Activated T-cell treated with anti-CD3 and anti-CD28 coated beads for 24 hours (primary cell): ENCODE results near the gene CHST7.
"Not testable (repeated sequence)": the region's sequence is repeated elsewhere in the genome, so short reads cannot be mapped to it uniquely, and the experiment has no call there.

Experiments used
- DNase-seq: peaks from one replicate; pipeline ENCODE4 v3.0.0-alpha.2; 2020; ENCODE audit warnings: low read depth

Gene CHST7

DNA sequence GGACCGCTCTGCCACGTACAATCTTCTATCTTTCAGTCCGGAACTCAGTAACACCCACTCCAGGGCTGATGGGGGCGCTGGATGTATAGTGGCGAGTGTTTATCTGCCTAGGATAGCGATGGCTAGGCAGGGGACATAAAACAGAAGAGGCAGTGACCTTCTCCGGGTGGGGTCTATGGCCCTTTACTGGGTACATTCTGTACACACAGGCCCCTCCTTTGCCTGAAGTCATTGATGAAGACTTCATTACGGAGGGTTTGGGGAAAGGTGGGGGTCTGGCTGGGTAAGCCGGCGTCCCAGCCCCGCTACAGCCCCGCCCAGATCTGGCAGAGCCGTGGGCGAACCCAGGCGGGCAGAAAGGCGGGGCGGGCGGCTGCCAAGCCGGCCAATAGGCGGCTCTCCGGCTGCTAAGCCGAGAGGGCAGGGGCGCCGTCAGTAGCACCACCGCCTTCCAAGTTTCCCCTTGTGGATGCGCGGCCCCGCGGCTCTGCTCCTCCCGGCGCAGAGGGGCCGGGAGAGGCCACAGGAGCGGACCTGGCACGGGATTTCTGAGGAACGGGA lies at the start of gene CHST7:
TSS of gene CHST7 (plus strand) at position 435 of the 561 bp plus-strand sequence. CDS start 167 bp downstream, outside the sequence.
- DNase-seq = no peak

DNA sequence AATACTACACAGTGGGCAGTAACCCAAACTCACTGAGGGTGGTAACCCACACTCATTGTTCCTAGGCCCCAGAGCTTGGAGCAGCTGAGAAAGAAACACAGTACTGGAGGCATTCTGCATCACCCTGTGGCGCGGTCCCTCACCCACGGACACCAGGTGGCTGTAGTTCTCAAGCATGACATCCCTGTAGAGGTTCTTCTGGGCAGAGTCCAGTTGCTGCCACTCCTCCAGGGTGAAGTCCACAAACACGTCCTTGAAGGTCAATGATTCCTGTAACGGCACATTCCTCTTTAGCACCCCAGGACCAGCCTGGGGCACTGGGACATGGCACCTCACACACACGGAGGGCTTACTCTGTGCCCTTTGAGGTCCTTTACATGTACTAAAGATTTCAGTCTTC lies 44.9 kb upstream of the CHST7 start:
- not testable (repeated sequence) for DNase-seq

- not testable (repeated sequence) for DNase-seq
Observed at GRCh38 chrX:46529740-46530403, 43.7 kb upstream of the CHST7 start.

- not testable (repeated sequence) for DNase-seq
Observed at GRCh38 chrX:46530404-46530908, 43.1 kb upstream of the CHST7 start.

DNA sequence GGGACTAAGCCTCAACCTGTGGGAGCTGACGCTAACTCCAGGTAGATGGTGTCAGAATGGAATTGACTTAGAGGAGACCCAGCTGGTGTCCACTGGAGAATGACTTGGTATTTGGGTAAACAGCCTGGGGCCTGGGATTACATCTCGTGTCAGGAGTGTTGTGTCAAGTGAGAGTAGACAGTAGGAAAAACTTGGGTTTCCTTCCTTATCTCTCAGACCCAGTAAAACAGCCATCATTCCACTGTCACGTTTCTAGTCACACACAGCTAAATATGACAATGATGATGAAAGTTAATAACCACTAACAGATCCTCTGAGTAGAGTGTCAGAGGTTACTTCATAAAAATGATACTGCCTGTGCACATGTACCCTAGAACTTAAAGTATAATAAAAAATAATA lies 42.1 kb upstream of the CHST7 start:
- DNase-seq = no peak

DNA sequence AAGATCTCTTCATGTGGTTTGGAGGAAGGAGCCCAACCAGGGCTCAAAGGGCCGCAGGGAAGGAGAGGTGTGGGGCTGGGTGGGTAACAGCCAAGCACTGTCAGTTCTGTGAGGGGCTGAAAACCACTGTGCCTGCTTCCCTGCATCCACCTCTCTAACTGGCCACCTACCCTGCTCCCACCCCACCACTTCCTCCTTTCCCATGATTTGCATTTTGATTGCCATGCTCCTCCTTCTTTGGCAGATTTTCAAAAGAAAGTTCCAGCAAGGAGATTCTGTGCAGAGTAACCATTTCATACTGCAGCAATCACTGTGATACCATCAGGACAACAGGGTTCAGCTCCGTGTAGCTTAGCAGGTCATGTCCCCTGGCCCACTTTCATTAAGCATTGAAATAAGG lies 30.1 kb upstream of the CHST7 start:
- no peak for DNase-seq

GRCh38 chrX:46544527-46544926 lies 29.0 kb upstream of the CHST7 start:
- not testable (repeated sequence) for DNase-seq

DNA sequence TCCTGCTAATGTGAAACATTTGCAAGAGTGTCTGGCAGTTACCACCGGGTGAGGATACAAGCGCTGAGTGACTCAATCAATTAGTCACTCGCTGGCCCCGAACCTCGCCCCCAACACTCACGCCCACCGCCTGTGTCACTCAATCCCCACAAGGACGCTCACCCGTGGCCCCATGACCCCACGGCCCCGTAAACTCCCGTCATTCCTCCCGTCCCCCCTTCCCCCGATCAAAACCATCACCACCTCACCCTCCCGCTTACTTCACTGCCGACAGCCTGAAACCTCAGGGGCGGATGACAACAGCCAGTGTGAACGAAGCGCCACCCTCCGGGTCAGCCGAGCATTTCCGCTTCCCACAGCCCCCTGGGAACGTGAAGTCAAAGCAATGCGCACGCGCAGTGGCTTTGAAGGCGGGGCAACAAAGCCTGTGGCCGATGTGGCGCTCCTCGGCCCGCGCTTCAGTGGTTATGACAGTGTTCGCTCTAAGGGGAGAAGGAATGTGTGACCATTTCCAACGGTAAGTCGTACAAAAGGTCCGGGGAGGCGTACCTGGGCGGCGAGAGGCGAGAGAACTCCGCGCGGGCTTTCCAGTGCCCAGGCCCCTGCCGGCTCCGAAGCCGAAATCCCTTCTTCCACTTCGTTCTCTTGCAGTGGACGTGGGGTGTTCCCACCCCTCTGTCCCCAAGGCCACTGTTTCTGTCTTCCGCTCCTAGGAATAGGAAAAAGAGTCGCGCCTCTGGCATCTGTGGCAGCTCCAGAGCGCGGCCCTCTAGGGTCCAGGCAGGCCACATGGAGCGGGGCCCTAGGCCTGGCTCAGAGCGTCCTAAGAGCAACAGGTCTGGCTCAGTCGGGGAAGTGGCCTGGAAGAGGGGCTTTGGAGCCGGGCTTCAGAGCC lies 28.2 kb upstream of the CHST7 start, which contains the start of gene ZNF674:
TSS of gene ZNF674 (minus strand) at position 311 of the 895 bp plus-strand sequence. CDS start 3,334 bp downstream, outside the sequence.
- DNase-seq = peak; percentile 90

DNA sequence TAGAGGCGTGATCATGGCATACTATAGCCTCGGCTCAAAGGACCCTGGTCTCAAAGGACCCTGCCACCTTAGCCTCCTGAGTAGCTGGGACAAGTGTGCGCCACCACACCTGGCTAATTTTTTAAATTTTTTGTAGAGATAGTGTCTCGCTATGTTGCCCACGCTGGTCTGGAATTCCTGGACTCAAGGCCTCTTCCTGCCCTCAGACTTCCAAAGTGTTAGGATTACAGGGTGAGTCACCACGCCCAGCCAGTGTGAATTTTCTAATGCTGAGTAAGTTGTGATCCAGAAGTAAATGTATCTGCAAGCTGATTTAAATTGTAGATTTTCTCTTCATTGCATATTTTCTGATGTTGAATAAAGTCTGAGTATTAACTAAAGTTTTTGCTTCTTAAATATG lies 25.7 kb upstream of the CHST7 start:
- no peak for DNase-seq

- no peak for DNase-seq
Observed at GRCh38 chrX:46549914-46550313, 23.7 kb upstream of the CHST7 start.

GRCh38 chrX:46551494-46552128 lies 22.0 kb upstream of the CHST7 start:
- no peak for DNase-seq

DNA sequence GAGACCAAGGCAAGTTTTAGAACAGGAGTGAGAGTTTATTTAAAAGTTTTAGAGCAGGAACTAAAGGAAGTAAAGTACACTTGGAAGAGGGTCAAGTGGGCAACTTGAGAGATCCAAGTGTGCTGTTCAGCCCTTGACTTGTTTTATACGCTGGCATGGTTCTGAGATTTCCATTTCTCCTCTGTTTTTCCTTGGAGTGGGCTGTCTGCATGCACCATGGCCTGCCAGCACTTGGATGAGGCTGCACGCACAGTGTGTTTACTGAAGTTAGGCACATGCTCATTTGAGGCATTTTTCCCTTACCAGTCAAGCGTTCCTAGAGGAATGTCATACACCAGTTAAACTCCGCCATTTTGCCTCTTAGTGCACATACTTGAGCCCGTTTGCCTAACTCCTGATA lies 19.6 kb upstream of the CHST7 start:
- DNase-seq = no peak

DNA sequence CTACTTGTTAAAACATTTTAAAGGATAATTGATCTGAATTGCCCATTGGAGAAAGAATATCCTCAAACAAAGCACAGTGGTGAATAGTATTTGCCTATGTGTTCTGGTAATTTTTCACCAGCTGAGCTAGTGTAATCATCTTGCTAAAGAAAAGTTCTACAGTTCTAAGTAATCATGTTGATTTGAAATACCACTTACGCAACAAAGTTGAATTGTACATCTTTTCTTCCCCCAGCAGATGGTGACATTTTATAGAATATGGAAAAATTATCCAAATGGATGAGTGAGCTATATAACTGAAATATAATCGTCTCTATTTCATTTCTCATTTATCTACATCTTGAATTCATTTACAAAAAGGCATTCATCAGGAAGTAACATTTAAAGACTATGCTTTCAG lies 18.6 kb upstream of the CHST7 start:
- no peak for DNase-seq

DNA sequence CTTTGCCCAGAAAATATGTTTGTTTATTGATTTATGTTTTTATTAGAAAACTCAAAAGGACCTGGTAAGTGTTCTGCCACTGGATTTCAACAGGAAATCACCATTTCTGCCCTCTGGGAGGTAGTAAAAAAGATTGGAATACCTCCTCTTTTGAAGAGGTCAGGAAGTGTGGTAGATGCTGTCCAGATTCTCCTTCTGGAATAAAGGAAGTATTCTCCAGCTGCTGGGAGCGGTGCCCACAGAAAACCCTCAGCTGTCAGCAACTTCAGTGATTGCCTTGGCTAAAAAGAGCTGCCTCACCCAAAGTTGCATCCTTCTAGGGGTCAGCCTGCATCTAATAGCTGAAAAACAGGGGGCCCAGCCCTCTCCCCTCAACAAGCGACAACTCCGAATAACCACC lies 14.5 kb upstream of the CHST7 start:
- DNase-seq = no peak

- DNase-seq = no peak
Observed at GRCh38 chrX:46561824-46562657, 11.5 kb upstream of the CHST7 start.

DNA sequence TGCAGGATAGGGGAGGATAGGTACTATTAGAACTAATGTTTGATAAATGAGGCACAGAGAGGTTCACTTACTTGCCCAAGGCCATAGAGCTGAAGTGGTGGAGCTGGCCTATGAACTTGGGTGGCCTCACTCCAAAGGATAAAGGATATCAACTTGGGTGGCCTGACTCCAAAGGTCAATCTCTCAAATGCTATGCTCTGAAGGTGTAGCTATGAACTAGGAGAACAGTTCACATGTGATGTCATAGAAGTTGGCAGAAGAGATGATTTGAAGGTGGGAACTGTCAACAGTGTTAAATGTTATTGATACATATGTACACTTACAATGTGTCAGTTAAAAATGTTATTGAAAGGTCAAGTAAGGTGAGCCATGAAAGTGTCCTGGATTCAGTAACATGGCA lies 6.2 kb upstream of the CHST7 start:
- DNase-seq = no peak

DNA sequence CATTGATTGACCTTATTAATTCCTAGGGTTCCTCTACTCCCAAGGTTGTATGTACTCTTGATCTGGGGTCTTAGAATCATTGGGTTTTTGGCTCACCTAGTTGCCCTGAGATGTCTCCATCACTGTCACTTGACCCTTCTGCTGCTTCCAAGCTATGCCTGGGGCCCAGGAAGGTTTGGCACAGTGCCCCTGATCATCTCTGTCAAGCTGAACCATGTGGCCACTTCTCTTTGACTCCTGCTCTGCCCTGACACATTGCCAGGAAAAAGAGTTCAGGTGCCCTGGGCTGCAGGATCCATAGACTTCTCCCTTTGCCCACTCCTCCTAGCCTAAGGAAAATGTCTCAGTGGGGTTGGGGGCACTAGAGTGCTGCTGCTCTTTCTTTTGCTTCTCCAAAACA lies 3.9 kb upstream of the CHST7 start:
- no peak for DNase-seq

GRCh38 chrX:46571423-46572339 lies 1.9 kb upstream of the CHST7 start:
- no peak for DNase-seq

DNA sequence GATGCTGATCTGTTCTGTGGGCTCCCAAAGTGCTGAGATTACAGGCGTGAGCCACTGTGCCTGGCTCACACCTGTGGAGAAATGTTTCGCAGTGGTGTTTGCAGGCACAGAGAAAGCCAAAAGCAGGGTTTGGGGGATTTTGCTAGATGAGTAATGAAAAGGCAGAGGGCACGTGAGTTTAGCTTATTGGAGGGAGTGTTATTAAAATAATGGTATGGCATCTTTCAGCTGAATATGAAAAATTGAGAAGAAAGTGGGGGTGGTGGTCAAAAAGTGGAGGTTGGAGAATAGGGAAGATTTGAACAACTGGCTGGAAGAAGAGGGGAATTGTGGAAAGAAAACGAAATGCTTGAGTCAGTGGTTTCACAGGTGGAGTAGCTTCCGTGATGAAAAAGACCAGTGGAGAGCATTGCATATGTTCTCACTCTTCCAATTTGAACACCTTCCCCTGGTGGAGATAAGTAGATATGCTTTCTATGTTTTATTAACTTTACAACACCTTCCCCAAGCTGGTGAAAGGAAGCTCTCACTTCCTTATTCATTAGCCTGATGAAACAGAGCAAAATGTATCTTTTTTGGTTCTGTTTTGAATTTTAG lies 1.1 kb upstream of the CHST7 start:
- no peak for DNase-seq
